ENCODE results near the gene ELFN1.

ELFN1 gene

DNA sequence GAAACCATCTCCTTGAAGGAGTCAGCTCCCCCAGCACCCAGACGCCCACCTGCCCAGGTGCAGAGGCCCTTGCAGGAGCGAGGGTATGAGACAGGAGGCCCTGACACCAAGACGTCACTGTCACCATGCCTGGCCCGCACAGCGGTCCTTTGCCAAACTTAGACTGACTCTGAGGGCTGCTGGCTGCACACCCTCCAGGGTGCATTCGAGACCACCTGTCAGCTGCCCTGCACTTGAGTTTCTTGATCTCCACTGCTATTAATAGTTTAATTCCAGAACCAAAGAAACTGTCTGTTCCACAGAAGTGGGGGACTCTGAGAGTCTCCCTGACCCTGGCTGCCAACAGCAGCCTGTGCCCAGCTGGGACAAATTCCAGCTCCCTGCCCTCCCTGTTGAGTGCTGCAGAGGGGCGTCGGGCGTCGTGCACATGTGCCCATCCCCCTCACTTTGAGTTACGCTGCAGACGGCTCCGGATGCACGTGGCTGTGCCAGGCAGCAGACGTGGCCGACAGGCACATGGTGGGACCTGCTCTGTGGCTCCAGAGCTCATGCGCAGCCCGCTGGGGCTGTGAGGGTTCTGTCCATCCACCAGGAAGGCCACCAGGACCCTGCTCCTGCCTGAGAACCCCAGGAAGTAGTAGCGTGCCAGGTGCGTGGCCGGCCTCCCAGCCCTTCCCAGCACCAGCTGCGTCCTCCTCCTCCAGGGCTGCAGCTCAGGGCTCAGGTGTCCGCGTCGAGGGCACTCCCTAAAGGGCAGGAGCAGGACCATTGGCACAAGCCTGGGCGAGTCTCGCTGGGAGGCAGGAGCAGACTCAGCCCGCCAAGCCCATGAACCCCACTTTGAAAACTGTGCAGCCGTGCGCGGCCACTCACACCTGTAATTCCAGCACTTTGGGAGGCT is 24.8 kb downstream of the ELFN1 start:
- DNase-seq (ENCODE audit: low read depth): no peak

DNA sequence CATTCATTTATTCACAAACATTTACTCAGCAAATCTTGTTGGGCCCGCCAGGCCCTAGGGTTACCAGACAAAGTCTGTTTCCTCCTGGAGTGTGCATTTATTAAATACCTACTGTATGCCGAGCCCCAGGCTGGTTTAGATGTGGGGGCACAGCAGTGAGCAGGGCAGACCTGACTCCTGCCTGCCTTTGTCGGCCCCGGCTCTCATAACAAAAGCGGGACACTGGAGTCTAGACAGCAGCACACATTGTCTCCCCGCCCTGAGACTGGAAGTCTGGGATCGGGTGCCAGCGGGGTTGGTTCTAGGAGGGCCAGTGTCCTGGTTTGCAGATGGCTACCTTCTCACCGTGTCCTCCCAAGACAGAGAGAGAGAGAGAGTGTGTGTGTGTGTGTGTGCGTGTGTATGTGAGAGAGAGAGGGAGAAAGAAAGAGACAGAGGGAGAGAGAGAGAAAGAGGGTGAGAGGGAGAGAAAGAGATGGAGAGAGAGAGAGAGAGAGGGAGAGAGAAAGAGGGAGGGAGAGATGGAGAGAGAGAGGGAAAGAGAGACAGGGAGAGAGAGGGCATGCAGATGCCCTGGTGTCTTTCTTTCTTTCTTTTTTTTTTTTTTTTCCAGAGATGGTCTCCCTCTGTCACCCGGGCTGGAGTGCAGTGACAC is 25.9 kb downstream of the ELFN1 start:
- DNase-seq (ENCODE audit: low read depth): no peak

DNA sequence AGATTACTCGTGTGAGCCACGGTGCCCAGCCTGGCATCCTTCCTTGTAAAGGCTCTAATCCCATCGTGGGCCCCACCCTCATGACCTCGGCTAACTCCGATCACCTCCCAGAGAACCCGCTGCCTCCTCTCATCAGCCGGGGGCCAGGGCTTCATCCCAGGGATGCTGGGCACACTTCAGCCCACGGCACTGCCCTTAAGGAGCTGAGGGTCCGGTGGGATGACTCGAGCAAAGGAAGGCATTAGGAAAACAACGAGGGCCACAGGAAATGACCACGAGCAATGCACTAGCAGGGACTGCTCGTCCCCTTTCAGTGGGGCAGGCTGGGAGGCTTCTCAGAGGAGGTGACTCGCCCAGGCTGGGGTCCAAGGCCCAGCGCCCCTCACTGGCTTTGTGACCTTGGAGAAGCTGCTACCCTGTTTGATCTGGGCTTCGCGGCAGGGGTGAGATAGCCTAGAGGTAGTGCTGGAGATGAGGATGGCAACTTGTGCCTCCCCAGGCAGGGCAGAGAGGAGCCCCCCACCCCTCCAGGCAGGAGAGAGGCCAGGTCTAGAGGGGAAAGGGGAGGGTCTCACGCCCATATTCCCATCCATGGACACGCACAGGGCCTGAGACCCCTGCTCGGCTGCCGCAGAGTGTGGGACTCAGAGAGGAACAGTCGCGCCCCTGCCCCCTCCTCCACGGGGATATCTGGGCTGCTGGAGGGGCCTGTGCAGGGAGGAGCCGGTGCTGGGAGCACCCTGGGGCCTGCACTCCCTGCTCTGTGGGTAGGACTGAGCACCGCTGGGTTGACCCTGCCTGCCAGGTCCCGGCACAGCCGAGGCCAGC is 26.8 kb downstream of the ELFN1 start:
- no peak for DNase-seq (ENCODE audit: low read depth)

DNA sequence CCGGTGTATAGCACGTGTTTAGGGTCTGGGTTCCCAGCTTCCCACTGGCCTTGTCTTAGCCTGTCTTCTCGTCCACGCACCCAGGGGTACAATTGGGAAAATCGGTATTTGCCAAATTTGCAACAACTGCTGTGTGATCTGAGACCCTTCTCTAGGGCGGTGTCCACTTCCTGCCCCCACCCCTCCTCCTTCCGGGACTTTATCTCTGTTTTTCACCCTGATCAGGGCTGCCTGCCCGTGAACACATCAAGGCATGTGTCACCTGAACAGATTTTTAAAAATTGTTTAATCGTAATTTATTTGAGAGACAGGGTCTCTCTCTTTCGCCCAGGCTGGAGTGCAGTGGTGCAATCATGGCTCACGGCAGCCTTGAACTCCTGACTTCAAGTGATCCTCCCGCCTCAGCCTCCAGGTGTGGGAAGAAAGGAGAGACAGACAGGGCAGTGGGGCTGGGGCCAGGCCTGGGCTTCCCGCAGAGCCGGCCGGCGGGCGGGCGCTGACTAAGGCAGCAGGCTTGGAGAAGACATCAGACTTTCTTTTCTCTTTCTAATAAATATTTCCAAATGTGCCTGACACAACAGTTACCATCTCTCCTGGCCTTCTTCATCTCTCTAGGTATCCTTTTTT is 27.5 kb downstream of the ELFN1 start:
- no peak for DNase-seq (ENCODE audit: low read depth)

DNA sequence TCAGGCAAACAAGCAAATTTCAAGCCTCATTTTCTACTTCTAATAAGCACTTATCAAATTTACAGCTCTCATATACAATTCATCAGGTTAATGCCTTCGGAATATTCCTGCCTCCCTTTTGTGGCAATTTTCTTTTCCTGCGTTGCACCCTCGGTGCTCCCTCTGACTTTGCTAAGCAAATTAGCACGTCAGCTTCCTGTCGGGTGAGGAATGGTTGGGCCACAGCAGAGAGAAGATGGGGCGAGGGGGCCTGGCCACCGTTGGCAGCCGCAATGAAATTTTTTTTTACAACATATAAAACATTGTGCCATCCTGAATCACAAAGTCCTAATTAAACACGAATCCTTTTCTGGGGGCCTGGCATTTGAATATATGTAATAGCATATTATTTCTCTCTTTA is 28.1 kb downstream of the ELFN1 start:
- DNase-seq (ENCODE audit: low read depth): no peak

DNA sequence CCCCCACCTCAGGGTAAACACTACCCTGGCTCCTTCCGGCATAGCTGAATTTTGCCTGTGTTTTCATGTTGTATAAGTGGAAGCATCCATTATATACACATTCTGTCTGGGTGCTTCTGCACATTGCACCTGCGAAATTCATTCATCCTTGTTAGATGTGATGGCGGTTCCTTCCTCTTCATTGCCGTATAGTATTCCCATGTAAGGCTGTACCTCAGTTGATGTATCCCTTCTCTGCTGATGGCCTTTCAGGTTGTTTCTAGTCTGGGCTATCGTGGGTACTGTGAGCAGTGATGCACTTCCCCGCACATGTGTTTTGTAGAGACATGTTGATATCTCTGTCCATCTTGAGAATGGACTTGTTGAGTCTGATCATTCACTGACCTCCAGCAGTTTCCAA is 28.9 kb downstream of the ELFN1 start:
- DNase-seq (ENCODE audit: low read depth): no peak

DNA sequence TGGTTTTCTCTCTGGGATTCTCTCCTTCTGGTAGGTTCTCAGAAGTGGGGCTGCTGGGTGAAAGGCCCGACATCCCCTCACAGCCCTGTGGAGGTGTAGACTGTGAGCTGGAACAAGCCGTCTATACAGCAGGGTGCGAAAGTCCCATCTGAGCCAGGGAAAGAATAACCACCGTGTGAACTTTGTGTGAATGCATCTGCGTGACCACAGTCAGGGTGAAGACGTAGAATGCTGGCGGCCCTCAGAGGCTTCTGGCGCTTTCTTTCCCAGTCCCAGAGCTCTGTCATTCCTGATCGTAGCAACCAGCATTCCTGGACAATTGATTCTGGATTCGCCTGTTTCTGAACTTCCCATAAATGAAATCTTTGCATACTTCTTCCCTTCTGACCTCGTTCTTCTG is 30.0 kb downstream of the ELFN1 start:
- no peak for DNase-seq (ENCODE audit: low read depth)

DNA sequence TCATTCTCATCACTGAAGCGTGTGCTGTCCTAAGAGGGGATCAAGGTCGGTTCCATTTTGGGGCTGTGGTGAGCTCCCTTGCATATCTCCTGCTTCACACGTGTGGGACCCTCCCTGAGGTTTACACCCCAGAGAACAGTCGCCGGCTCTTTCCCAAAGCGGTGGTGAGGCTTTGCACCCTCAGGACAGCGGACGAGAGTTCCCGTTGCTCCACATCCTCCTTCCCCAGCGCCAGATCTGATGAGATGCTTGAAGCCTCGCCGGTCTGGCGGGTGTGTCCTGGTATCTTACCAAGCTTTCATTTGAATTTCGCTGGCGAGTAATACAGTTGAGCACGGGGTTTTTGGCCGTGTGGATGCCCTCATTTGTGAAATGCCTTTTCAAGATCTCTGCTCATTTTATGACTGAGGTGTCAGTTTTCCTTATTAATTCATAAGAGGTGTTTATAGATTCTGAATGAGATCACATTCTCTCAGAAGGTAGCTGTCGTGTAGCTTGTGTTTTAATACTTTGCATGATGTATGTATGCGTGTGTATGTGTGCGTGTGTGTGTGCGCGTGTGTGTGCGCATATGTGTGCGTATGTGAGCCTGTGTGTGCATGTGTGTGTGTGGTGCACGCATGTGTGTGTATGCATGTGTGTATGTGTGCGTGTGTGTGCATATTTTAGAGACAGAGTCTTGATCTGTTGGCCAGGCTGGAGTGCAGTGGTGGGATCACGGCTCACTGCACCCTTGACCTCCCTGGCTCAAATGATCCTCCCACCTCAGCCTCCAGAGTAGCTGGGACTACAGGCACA is 30.7 kb downstream of the ELFN1 start:
- DNase-seq (ENCODE audit: low read depth): no peak

DNA sequence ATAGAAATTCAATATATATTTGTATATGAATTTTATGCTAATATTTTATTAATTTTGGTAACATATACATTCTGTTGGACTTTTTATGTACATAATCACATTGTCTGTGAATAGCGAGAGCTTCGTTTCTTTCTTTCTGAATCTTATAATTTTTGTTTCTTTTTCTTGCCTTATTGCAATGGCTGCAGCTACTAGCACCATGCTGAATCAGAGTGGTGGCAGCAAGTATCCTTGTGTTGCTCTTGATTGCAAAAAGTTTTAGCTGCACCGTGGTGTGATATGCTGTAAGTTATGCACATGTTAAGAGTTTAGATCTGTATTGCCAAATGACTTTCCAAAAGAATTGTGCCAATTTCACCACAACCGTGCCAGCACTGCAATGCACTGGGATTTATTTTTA is 32.6 kb downstream of the ELFN1 start:
- DNase-seq (ENCODE audit: low read depth): no peak

DNA sequence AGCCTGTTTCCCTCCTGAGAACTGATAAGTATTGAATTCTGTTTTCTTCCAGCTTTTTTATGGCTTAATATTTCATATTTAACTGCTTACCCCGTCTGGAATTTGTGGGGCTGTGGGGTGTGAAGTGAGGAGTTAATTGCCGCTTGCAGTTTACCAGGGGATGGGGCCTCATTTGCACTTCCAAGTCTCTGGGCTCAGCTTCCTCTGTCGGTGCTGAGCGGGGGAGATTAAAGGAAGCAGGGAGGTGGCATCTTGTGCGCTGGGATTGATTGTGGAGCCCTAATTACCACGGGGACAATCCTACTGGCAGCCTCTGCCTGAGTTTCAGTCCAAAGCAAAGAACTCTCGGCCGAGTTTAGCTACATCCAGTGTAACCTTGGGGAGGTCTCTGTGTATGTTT is 33.4 kb downstream of the ELFN1 start:
- DNase-seq (ENCODE audit: low read depth): no peak

DNA sequence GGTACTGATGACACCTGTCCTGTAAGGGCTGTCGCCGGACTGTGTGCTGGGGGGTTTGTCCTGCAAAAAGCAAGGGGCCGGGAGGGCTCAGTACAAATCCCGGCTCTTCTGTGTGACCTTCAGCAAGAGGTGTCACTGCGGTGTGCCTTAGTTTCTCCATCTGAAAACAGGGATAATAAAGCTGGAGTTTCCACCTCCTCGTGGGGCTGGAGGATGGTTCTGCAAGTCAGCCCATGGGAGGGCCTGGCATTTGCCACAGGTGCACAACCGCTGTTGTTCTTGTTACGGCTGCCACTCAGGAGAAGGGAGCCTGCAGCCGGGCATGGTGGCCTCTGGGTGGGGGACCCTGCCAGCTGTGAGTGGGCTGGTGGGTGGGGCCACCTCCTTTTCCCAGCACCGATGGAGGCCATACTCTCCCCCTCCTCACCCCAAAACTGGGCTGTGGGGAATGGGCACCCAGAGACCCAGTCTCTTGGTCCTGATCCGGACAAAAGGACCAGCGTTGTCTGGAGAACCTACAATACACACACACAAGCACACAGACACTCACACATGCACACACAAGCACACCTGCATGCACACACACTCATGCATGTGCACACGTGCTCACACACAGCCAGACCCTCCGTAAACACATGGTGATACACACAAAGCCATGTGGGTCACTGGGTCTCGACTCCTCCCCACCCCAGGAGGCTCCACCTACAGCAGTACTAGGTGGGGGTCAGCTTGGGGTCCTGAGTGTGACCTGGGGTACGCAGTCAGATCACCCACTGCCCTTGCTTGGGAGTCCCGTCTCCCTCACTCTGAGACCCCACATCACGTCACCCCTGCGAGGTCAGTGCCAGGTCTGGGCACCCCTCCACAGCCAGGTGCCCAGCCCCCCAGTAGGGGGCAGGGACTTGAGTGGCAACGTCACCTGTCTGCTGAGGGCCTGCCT is 34.1 kb downstream of the ELFN1 start:
- DNase-seq (ENCODE audit: low read depth): no peak

DNA sequence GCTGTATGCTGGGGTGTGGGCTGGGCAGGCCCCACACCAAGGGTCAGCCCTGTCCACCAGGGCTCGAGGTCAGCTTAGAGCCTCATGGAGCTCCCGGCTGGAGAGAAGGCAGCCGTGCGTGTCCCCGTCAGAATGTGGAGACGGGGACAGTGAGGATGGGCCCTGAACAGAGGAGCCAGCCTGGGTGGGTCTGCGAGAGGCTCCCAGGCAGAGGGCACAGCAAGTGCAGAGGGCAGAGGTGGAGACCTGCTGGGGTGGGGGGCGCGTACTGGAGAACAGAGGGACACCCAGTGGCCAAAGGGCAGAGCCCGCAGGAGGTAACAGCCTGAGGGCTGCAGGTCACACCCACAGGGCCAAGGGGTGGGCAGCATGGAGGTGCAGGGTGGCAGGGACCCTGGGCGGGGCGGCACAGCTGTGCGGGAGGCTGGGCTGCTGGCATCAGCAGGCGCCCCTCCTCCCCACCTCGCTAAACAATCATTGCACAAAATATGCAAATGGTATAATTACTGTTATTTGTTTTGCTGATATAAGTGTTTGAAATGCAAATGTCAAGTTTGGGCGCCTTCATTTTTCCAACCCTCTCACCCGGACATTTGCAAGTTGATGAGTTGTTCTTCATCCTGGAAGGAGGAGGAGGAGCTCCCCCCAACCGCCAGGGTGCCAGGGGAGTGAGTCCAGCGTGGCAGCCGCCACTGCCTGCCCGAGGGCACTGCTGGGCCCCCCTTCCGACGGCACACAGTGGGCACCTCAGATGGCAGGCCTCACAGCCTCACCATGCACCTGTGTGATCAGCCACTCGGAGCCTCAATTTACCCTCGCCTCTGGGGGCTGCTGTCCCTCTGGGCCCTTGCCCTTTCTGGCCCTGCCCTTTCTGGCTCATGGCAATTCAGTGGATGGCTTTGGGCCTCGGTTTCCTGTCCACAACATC is 35.0 kb downstream of the ELFN1 start:
- no peak for DNase-seq (ENCODE audit: low read depth)

DNA sequence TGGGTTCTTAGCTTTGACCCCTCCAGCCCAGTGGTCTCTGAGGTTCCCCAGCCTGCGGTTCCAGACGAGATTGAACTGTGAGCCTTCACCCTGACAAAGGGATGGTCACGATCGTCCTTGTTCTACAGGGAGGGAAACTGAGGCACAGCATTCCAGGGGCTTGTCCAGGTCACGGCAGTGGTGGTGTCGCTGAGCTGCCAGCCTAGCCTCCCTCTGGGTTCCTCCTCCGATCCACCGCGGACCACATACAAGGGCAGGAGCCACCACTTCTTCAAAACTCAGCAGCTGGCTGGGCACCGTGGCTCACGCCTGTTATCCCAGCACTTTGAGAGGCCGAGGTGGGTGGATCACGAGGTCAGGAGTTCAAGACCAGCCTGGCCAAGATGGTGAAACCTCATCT is 35.8 kb downstream of the ELFN1 start:
- DNase-seq (ENCODE audit: low read depth): no peak

DNA sequence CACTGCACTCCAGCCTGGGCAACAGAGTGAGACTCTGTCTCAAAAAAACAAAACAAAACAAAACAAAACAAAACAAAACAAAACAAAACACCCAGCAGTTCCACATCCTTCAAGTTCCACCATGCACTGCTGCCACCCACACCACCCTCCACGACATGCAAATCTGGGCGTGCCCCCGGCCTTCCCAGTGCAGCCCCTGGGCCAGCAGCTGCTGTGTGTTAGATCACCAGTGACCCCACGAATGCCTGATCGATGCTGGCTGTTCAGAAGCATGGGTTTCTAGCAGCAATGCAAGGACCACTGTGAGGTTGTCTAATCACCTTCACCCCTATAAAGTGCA is 36.3 kb downstream of the ELFN1 start:
- no peak for DNase-seq (ENCODE audit: low read depth)

DNA sequence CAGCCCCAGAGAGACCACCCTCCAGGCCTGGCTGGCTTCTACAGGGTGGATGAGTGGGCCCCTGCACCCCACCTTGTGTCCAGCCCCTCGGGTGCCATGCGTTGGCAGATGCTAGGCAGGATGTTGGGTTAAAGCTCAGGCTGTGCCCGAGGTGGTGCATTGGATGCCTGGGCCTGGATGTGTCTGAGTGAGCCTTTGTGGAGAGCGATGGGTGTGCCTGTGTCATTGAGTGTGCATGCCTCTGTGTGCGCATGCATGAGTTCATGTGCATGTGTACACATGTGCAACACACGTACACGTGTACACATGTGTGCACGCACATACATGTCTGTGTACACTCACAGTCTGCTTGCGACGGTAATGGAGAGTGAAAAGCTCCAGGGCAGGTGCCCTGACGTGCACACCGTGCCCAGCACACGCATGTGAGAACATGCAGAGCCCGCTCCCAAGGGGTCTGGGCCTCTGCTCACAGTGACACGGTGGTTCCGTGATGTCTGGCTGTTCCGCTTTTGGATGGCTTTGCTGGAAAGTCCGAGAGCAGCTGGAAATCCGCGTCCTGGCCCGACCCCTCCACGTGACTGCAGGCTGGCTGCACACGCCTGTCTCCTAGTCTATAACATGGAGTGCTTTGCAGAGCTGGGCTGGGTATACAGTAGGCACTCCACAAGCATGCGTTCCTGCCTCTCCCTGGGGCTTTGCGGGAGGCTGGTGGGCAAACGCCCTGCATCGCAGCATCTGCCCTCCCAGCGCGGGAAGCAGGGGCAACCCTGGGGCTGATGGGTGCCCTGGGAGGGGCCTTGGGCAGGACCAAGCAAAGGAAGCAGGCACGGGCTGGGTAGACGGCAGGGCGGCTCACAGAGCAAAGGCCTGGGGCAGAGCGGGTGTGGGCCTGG is 36.9 kb downstream of the ELFN1 start:
- no peak for DNase-seq (ENCODE audit: low read depth)

DNA sequence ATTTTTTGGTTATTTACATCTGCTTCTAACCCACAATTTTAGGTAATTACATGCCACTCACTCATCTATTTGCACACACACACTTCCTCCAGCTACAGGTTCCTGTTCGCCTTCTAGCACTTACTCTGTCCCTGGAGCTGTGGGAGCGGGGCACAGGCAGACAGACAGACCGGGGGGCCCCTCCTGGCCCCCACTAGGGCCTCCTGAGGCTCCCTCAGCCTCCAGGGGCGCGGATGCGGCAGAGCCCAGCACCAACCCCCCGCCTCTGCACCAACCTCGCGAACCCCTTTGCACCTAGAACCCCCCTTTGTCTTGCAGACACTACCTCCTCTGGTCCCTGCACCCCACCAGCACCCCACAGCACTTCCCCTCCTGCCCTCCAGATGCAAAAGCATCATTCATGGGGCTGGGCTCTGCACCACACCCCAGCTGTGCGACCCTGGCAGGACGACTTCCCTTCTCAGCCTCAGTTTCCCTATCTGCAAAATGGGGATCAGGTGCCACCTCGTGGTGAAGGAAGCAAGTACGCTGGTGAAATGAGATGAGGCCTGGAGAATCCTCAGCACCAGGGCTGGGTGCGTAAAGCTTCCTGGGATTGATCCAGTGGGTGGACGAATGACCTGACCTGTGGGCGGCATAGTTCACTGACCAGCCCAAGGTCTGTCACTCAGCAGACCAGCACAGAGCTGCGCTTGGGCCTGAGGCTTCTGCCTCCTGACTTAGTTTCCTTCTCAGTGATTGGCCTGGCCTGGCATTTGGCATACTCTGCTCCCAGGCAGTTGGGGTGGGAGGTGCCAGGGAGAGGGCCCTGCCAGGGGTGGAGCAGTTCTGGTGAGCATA is 37.9 kb downstream of the ELFN1 start:
- DNase-seq (ENCODE audit: low read depth): no peak

DNA sequence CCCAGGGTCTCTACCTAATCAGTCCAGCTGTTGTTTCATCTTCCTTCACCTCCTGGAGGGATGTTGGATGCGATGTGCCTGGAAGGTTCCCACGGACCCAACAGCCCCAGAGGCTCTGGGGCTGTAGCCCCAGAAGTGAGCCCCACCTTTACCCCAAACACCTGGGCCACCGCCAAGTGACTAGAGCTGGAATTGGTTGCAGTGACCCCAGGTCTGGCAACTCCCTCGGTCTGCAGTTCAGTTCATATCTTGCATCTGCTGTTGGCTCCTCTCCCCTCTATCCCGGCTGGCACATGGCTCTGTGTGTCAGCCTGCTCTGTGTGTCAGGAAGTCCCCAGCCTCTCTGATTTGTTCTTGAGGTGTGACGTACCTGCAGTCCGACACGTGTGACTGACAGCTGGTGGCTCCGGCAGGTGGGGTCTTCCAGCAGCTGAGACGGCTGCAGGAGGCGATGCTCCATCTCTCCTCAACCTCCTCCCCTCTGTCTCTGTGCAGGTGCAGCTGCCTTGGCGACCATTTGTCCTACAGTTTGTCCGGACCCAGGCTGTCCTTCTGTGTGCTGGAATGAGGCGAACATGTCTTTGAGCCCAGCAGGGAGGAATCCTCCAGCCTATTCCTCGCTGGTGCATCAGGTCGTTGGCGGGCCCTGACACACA is 38.6 kb downstream of the ELFN1 start:
- no peak for DNase-seq (ENCODE audit: low read depth)
